GM10847 (cell line): ENCODE results near the gene OR4C6.

Experiments used
- POLR2A ChIP-seq: IDR thresholded peaks from 2 replicates; pipeline ENCODE4 v1.6.1; 2011; ENCODE audit not compliant: insufficient read length; ENCODE audit errors: extremely low read depth

OR4C6 gene

DNA sequence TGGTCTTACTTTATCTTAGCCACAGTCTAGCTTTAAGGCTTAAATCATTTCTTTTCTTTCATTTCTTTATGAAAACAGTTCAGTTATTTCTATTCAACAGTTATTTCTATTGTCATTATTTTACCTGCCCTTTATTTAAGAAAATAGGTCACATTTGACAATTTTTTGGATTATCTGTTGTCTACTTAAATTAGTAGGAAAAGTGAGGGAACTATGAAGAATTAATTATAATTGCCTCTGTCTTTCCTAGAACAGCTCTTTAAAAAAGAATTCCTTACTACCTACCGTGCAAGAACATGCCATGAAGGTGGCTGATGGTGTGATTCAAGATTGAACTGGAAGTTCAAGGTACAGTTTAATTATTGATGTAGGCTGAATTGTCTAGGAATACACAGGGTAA, at the start of gene OR4C6:
Gene OR4C6, plus strand, starts transcription at position 301 of the 400 bp plus-strand sequence. CDS start 2,966 bp downstream, outside the sequence.
- TF ChIP-seq POLR2A, result no peak

DNA sequence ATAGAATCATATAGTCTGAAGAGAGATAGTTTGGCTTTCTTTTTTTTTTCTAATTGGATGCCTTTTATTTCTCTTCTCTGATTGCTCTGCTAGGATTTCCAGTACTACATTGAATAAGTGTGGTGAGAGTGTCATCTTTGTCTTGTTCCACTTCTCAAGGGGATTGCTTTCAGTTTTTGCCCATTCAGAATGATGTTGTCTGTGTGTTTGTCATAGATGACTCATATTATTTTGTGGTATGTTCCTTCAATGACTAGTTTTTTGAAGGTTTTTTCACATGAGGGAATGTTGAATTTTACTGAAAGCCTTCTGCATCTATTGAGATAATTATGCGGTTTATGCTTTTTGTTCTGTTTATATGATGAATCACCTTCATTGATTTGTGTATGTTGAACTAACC, 37.5 kb upstream of the OR4C6 start:
- TF ChIP-seq POLR2A, result no peak

DNA sequence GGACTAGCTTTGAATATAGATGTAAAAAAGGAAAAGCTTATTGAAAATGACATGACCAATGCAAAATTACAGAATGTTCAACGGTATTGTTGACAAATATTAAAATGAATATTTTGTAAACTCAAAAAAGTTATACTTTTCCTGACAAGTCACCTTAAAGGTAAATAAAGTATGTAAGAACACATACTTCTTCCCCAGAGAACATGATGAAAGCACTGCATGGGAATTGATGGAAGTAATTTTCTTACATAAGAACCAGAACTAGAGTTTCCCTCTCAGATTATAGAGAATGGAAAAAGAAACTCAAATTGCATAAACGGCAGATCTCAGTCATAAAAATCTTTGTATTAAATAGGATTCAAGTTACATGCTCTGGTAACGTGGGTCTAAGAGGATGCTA, 27.2 kb upstream of the OR4C6 start, which contains the start of gene OR4P4:
Gene OR4P4, plus strand, starts transcription at position 301 of the 400 bp plus-strand sequence.
- no peak for TF ChIP-seq POLR2A

DNA sequence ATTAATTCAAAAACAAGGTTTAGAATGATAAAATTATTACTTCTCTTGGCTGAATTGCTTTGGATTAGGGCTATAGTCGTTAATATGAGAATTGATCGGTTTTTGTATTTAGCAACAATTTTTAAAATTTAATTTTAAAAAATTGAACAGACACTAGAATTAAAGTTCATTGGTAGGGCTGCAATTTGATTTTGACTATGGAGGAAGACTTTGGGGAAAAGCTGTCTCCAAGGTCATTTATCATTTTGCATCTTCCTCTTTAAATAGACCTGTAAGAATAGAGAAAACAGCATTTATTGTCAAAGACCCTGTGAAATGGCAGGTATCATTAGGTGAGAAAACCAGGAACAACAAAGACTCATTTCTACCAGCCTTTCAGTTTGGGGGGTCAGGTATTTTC, 14.0 kb upstream of the OR4C6 start, which contains the start of gene OR4S2:
Gene OR4S2, plus strand, starts transcription at position 301 of the 400 bp plus-strand sequence. CDS start 2,577 bp downstream, outside the sequence.
- no peak for TF ChIP-seq POLR2A

DNA sequence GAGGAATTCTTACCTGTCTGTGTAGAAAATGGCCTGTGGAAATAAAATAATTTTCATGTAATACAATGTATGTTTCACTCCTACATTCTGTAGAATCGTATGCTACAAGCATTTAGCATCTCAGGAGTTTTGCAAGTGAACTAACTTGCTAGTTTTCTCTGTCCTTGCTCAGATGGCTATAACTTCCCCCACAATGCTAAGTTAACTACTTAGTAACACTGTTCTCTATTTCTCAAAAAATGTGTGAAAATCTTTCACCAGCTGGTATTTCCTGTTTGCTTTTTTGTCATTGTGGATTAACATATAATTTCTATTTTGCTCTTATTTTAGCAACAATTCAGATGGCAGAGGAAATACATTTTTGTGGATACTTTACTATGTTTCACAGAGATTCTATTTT, 9.4 kb upstream of the OR4C6 start:
- no peak for TF ChIP-seq POLR2A

DNA sequence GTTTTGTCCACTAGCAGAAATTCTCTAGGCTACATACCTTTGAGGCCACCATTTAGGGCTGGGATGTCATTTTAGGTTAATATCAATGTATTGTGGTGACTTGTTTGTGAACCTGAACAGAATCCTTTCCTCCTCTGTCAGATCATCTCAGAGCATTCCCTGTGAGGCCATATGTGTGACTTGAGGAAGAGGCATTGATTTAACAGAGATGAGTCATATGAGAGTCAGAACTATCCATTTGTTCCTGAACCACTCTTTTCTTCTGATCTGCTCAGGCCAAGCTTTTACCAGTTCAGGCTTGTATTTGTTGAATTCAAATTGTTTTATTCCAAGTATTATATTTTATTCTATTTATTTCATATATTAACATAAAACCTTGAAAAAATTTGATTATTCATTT, 6.9 kb upstream of the OR4C6 start:
- TF ChIP-seq POLR2A, result no peak

DNA sequence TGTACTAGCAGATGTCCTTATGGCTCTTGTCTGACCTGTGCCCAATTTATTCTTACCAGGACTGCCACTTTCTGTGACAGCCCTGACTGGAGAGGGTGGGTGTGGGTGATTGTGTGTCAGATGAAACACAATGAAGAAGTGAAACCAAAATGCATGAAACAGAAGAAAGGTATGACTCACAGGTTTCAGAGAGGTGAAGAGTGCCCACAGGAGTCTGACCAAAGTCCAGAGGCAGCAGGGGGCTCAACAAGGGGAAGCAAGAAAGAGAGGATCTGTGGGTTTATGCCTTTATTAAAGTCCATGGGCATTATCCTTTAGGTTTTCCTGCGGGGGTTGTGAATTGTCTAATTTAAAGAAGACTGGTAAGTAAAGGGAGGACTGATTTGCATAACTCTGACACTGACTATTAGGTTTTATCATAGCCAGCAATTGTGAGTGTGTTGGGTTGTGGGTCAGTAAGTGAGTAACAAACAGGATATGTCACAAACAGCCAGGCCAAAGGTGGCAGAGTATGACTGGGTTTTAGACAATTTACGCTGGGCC, 3.9 kb upstream of the OR4C6 start:
- TF ChIP-seq POLR2A, result no peak

DNA sequence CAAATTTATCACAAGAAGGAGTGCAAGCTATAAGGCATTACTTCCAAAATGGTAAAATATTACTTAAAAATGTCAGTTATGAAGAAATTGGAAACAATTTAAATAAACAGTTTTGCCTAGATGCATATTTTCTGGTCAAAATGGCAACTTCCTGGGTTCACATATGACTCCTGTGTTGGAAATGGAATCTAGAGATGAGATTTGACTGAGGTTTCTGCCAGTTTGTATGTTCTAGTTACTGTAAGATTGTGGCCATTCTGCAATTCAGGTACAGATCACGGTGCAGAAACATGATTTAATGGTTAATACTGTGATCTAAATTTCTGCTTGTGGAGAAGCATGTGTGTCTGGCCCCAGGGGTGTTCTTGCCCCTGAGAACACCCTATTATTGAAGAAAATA, 3.4 kb upstream of the OR4C6 start:
- TF ChIP-seq POLR2A, result no peak

DNA sequence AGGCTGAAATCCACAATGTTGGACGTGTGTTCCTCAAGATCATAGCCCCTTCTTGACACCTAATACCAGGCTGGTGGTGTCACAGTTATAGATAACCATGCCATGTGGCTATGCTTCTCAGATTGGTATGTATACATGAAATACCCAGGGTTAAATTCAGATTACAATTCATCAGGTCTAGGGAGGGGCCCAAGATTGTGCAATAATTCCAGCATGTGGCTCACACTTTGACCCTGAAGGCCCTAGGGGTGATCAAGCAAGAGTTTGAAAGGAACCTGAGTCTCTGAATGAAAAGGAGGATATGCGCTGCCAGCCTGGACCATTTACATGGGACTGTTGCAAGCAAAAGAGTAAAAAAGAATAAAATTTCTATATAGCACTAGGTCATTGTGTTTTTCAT, 7.4 kb downstream of the OR4C6 start:
- no peak for TF ChIP-seq POLR2A

DNA sequence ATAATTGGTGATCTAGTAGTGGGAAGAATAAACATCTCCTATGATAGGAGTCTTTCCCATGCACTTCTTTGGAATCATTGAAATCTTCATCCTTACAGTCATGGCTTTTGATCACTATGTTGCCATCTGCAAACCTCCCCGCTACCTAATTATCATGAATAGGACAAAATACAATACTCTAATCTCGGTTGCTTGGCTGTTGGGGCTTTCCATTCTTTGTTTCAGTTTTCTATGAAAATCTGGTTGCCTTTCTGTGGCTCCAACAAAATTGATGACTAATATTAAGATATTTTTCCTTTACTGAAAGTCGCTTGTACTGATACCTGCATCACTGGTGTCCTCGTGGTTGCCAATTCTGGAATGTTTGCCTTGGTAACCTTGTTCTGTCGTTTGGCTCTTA, 11.9 kb downstream of the OR4C6 start:
- TF ChIP-seq POLR2A, result no peak

DNA sequence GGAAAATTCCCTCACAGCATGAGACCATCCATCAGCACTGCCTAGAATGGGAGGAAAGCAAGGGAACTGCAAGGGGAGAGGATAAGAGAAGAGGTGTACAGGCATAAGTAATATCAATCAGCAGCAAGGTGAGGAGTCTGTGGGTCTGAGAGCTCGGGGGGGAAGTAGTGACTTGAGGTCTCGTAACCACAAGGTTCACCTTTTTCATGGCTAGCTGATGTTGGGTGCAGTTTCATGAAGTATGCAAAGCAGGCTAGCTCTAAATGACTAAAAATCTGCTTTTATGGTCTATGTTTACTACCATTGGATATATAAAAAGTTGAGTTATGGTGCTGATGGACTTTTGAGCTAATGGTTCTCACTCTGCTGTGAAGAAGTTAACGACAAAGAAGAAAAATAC, 35.8 kb downstream of the OR4C6 start:
- no peak for TF ChIP-seq POLR2A

DNA sequence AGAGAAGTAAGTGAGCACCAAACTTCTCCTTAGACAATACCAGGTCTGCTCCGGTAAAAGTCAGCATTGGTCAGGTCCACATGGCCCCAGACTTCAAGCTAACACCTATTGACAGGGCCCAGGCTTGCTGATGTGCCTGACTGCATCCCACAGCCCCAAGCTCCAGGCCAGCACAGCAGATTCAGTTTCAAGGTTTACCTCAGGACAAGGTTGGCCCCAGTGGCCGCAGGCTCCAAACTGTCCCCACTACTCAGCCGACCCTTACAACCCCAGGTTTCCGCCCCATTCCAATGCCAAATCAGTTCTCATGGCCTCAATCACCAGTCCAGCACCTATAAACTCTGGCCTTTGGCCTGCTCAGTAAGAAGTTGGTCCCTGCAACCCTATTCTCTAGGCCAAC, 39.4 kb downstream of the OR4C6 start:
- TF ChIP-seq POLR2A, result no peak

DNA sequence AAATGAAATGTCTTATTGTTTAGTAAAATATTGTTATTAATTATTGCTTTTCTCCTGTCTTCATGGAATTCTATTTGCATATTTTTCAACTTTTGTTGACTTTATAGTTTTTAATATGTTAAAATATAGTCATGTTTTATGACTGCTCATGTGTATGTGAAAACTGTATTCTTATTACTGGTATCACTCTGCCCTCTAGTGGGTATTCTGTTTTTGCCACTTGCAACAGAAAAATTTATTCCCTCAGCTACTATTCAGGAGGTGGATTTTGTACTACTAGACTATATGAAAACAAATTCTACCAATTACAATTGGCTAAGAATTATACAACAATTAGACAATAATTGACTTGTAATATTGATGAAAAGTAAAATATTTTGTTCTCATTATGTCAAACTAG, 45.0 kb downstream of the OR4C6 start:
- no peak for TF ChIP-seq POLR2A

DNA sequence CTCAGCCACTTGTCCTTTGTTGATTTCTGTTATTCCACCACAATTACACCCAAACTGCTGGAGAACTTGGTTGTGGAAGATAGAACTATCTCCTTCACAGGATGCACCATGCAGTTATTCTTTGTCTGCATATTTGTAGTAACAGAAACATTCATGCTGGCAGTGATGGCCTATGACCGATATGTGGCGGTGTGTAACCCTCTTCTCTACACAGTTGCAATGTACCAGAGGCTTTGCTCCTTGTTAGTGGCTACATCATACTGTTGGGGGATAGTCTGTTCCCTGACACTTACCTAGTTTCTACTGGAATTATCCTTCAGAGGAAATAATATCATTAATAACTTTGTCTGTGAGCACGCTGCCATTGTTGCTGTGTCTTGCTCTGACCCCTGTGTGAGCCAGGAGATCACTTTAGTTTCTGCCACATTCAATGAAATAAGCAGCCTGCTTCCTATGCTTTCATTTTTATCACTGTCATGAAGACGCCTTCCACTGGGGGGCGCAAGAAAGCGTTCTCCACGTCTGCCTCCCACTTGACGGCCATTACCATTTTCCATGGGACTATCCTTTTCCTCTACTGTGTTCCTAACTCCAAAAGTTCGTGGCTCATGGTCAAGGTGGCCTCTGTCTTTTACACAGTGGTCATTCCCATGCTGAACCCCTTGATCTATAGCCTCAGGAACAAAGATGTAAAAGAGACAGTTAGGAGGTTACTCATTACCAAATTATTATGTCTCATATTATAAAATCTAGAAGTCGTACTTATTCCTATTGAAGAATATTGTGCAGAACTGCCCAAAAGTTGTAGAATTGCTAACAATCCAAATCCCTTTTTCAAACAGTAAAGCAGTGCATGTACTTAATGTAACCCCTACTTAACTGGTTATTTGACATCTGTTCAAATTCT, 53.2 kb downstream of the OR4C6 start:
- no peak for TF ChIP-seq POLR2A
